Stimulated activated CD8-positive, alpha-beta memory T cell treated with anti-CD3 and anti-CD28 coated beads, Interleukin-7, amount 100 ng/mL, for 24 hours (primary cell): ENCODE measurements around the gene ADAMTSL1.
"Not testable (repeated sequence)": the region's sequence is repeated elsewhere in the genome, so short reads cannot be mapped to it uniquely, and the experiment has no call there.

Experiments used
- DNase-seq: peaks from one replicate; pipeline ENCODE4 v3.0.0-alpha.2; 2020; ENCODE audit warnings: low read depth

The ADAMTSL1 gene

GRCh38 chr9:18863791-18864190, 389.8 kb downstream of the ADAMTSL1 start:
- no peak for DNase-seq

- DNase-seq = no peak
Measured at GRCh38 chr9:18864516-18864915, 390.6 kb downstream of the ADAMTSL1 start.

- no peak for DNase-seq
Measured at GRCh38 chr9:18865542-18865941, 391.6 kb downstream of the ADAMTSL1 start.

- no peak for DNase-seq
Measured at GRCh38 chr9:18866121-18866831, 392.3 kb downstream of the ADAMTSL1 start.

GRCh38 chr9:18869725-18870124, 395.8 kb downstream of the ADAMTSL1 start:
- no peak for DNase-seq

- DNase-seq = no peak
Measured at GRCh38 chr9:18874069-18874468, 400.1 kb downstream of the ADAMTSL1 start.

- DNase-seq = not testable (repeated sequence)
Measured at GRCh38 chr9:18874990-18875389, 401.0 kb downstream of the ADAMTSL1 start.

- DNase-seq = no peak
Measured at GRCh38 chr9:18877984-18878383, 404.0 kb downstream of the ADAMTSL1 start.

GRCh38 chr9:18881758-18882157, 407.8 kb downstream of the ADAMTSL1 start:
- no peak for DNase-seq

- no peak for DNase-seq
Measured at GRCh38 chr9:18887546-18887945, 413.6 kb downstream of the ADAMTSL1 start.

GRCh38 chr9:18888290-18888689, 414.3 kb downstream of the ADAMTSL1 start:
- no peak for DNase-seq

- no peak for DNase-seq
Measured at GRCh38 chr9:18889550-18889949, 415.6 kb downstream of the ADAMTSL1 start.

GRCh38 chr9:18890372-18890771, 416.4 kb downstream of the ADAMTSL1 start:
- no peak for DNase-seq

- no peak for DNase-seq
Measured at GRCh38 chr9:18891946-18892670, 418.2 kb downstream of the ADAMTSL1 start.

GRCh38 chr9:18893046-18893445, 419.1 kb downstream of the ADAMTSL1 start:
- DNase-seq = no peak

- no peak for DNase-seq
Measured at GRCh38 chr9:18893491-18893890, 419.5 kb downstream of the ADAMTSL1 start.

- no peak for DNase-seq
Measured at GRCh38 chr9:18896004-18896403, 422.1 kb downstream of the ADAMTSL1 start.

GRCh38 chr9:18896531-18897179, 422.7 kb downstream of the ADAMTSL1 start:
- no peak for DNase-seq

- no peak for DNase-seq
Measured at GRCh38 chr9:18903450-18903849, 429.5 kb downstream of the ADAMTSL1 start.

- DNase-seq = no peak
Measured at GRCh38 chr9:18905028-18905882, 431.3 kb downstream of the ADAMTSL1 start.

GRCh38 chr9:18905883-18906629, 432.1 kb downstream of the ADAMTSL1 start:
- DNase-seq = no peak
